Measurements from ENCODE around the gene NRXN3.

DNA sequence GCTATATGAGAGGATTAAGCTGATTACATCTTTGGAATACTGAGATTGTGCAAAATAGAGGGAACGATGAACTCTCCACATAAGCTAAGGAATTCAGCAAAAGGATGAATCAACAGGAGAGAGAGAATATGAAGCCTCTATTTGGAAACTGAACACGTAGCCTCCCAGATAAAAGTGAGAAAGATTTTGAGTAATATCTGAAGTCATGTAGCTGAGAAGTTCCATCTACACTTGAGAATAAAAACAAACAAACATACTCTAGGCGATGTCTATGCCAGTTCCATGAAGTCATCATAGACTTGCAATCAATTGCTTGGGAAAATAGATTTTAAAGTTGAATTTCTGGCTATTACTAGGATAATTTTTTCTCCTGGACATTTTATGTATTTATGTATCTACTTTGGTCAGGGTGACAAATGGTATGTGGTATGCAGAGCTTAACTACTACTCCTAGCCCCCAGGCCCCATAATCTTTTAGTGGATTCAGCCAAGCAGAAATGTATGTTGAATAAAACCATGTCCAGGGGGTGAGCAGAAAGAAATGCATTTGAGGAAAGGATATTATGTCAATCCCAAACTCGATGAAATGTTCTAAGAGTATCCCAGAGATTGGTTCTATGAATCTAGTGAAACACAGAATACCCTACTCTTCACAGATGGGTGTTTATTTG is 1413.7 kb downstream of the NRXN3 start:
- TF ChIP-seq, protein P1, sequence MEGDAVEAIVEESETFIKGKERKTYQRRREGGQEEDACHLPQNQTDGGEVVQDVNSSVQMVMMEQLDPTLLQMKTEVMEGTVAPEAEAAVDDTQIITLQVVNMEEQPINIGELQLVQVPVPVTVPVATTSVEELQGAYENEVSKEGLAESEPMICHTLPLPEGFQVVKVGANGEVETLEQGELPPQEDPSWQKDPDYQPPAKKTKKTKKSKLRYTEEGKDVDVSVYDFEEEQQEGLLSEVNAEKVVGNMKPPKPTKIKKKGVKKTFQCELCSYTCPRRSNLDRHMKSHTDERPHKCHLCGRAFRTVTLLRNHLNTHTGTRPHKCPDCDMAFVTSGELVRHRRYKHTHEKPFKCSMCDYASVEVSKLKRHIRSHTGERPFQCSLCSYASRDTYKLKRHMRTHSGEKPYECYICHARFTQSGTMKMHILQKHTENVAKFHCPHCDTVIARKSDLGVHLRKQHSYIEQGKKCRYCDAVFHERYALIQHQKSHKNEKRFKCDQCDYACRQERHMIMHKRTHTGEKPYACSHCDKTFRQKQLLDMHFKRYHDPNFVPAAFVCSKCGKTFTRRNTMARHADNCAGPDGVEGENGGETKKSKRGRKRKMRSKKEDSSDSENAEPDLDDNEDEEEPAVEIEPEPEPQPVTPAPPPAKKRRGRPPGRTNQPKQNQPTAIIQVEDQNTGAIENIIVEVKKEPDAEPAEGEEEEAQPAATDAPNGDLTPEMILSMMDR (IDR thresholded peaks at IDR 0.05; ENCODE audit: low read length) = no peak
- TF ChIP-seq EZH2 (IDR thresholded peaks at IDR 0.05; ENCODE audit: borderline replicate concordance, low read length) = no peak

Measured in OCI-LY1 (cell line).